IPS-11a (cell line): ENCODE data around the gene SELENOO.

Experiments used
- H3K4me3 ChIP-seq: one replicate; pipeline ENCODE4 v1.5.1; 2013; ENCODE audit warnings: low read depth, low read length, control low read depth

Gene SELENOO

GRCh38 chr22:50184004-50184901 lies 16.6 kb upstream of the SELENOO start:
- no peak overlapping the region for H3K4me3 ChIP-seq

GRCh38 chr22:50184902-50185374 lies 15.9 kb upstream of the SELENOO start:
- H3K4me3 ChIP-seq = no peak overlapping the region

GRCh38 chr22:50185375-50186087 lies 15.3 kb upstream of the SELENOO start, which contains the start of gene TRABD:
TRABD (plus strand) TSS chr22:50185913; CDS start chr22:50193061, 7,148 bp downstream.
- H3K4me3 ChIP-seq = peak within 1 kb of the TSS; percentile 54

GRCh38 chr22:50186181-50186714 lies 14.6 kb upstream of the SELENOO start:
- peak overlapping the region; percentile 54 for H3K4me3 ChIP-seq

- peak overlapping the region; percentile 54 for H3K4me3 ChIP-seq
Measured at GRCh38 chr22:50186761-50187523, 13.9 kb upstream of the SELENOO start.

GRCh38 chr22:50188356-50188755 lies 12.5 kb upstream of the SELENOO start:
- no peak overlapping the region for H3K4me3 ChIP-seq

GRCh38 chr22:50189184-50189848 lies 11.5 kb upstream of the SELENOO start:
- no peak overlapping the region for H3K4me3 ChIP-seq

- H3K4me3 ChIP-seq = no peak overlapping the region
Measured at GRCh38 chr22:50189849-50190181, 11.0 kb upstream of the SELENOO start.

- peak overlapping the region; percentile 24 for H3K4me3 ChIP-seq
Measured at GRCh38 chr22:50190182-50190940, 10.4 kb upstream of the SELENOO start.

GRCh38 chr22:50190941-50191741 lies 9.7 kb upstream of the SELENOO start:
- H3K4me3 ChIP-seq = no peak overlapping the region

GRCh38 chr22:50192436-50193204 lies 8.2 kb upstream of the SELENOO start:
- H3K4me3 ChIP-seq = no peak overlapping the region

- no peak overlapping the region for H3K4me3 ChIP-seq
Measured at GRCh38 chr22:50193621-50194020, 7.2 kb upstream of the SELENOO start.

GRCh38 chr22:50194037-50194805 lies 6.6 kb upstream of the SELENOO start:
- H3K4me3 ChIP-seq = no peak overlapping the region

GRCh38 chr22:50196256-50196655 lies 4.6 kb upstream of the SELENOO start:
- H3K4me3 ChIP-seq = no peak overlapping the region

- H3K4me3 ChIP-seq = no peak overlapping the region
Measured at GRCh38 chr22:50197000-50197800, 3.6 kb upstream of the SELENOO start.

GRCh38 chr22:50197856-50198623 lies 2.8 kb upstream of the SELENOO start:
- no peak overlapping the region for H3K4me3 ChIP-seq
